T-cell (primary cell): Measurements from ENCODE around the gene ZNF292. TPM values are rescaled to one million over a fixed set of nuclear protein-coding genes. Genes with fewer than 3 reads are reported as not detected.

Experiments used
- ATAC-seq, 4 experiments: fragments of 200-7000 bp in 3 of 4; fragments of 150-1000 bp in 1 of 4; cut with Tn5 transposase; replicated peaks in 1 of 4; 1 replicate in 3 of 4; 2 replicates in 1 of 4; pipeline ENCODE4 v1.10.0; 2021; ENCODE audit warnings: moderate library complexity in 3 of 4, mild to moderate bottlenecking in 2 of 4, moderate number of reproducible peaks in 1 of 4
- CTCF ChIA-PET, 2 donors: fragments of 300-600 bp; sonication (Branson Sonifier 250); formaldehyde crosslinking; loops; one replicate each; lab custom pipeline; 2022; ENCODE audit warnings: antibody characterized with exemption in 2 of 2; lab: Charles Lee
- POLR2A ChIA-PET, 2 donors: fragments of 300-600 bp; sonication (Branson Sonifier 250); formaldehyde crosslinking; loops; one replicate each; lab custom pipeline; 2022; ENCODE audit warnings: antibody characterized with exemption in 2 of 2; lab: Charles Lee
- DNase-seq, 35 experiments: peaks; one replicate each; pipeline versions ENCODE4 v3.0.0 to v3.0.0-alpha.2; 2013 to 2023
- H3K27ac ChIP-seq: one replicate; pipeline ENCODE4 v1.5.1; 2013; ENCODE audit warnings: low read length
- H3K27me3 ChIP-seq, 2 experiments: replicated peaks in 1 of 2; 1 replicate in 1 of 2; 2 replicates in 1 of 2; pipeline versions ENCODE4 v1.6.1 to v1.7.0; 2013; ENCODE audit warnings: low read length in 1 of 2, mixed read lengths in 1 of 2; ENCODE audit not compliant: control insufficient read depth in 2 of 2, insufficient read depth in 2 of 2; ENCODE audit errors: extremely low read depth in 1 of 2
- H3K36me3 ChIP-seq, 2 donors: 1 replicate in 1 of 2; 2 replicates in 1 of 2; pipeline versions ENCODE4 v1.6.1 to v1.7.0; 2013; ENCODE audit warnings: low read length in 1 of 2; ENCODE audit not compliant: control insufficient read depth in 2 of 2, insufficient read depth in 1 of 2; ENCODE audit errors: extremely low read depth in 1 of 2
- H3K4me1 ChIP-seq, 2 experiments: 1 replicate in 1 of 2; 2 replicates in 1 of 2; pipeline versions ENCODE4 v1.6.1 to v1.7.0; 2013; ENCODE audit warnings: low read length in 2 of 2, mixed read lengths in 1 of 2; ENCODE audit not compliant: insufficient read depth in 2 of 2, control insufficient read depth in 1 of 2; ENCODE audit errors: extremely low read depth in 1 of 2
- H3K4me3 ChIP-seq, 2 donors: 1 replicate in 1 of 2; 2 replicates in 1 of 2; pipeline versions ENCODE4 v1.5.1 to v1.7.0; 2013; ENCODE audit warnings: mild to moderate bottlenecking in 2 of 2, low read length in 1 of 2, moderate library complexity in 1 of 2; ENCODE audit not compliant: control insufficient read depth in 1 of 2; ENCODE audit errors: extremely low read depth in 1 of 2
- H3K9me3 ChIP-seq: 2 replicates; pipeline ENCODE4 v1.7.0; 2013
- H3K27ac Mint-ChIP-seq, 2 donors: one replicate each; pipeline ENCODE4 v1.8.0; 2020 to 2021; ENCODE audit warnings: mild to moderate bottlenecking in 2 of 2, mixed read lengths in 2 of 2
- H3K27me3 Mint-ChIP-seq, 2 donors: one replicate each; pipeline ENCODE4 v1.8.0; 2021 to 2022; ENCODE audit warnings: mixed read lengths in 2 of 2
- H3K36me3 Mint-ChIP-seq: one replicate; pipeline ENCODE4 v1.8.0; 2021; ENCODE audit warnings: mixed read lengths
- H3K4me1 Mint-ChIP-seq, 3 donors: one replicate each; pipeline ENCODE4 v1.8.0; 2020 to 2022; ENCODE audit warnings: mixed read lengths in 3 of 3, mild to moderate bottlenecking in 1 of 3
- H3K4me3 Mint-ChIP-seq, 3 donors: one replicate each; pipeline ENCODE4 v1.8.0; 2020 to 2022; ENCODE audit warnings: mild to moderate bottlenecking in 3 of 3, mixed read lengths in 3 of 3, moderate library complexity in 3 of 3
- H3K9me3 Mint-ChIP-seq, 3 donors: one replicate each; pipeline ENCODE4 v1.8.0; 2020 to 2022; ENCODE audit warnings: mixed read lengths in 3 of 3
- WGBS: methylation state at CpG from one replicate; pipeline ENCODE4 v1.1.5; 2013; ENCODE audit warnings: missing lambda C conversion rate; ENCODE audit not compliant: insufficient coverage; 5-methylcytosine and 5-hydroxymethylcytosine counted together
- total RNA-seq, 35 experiments: library from RNA in 6 of 35; stranded (reverse) in 6 of 35; fragments of 120-200 nt in 1 of 35; gene quantifications; one replicate each; pipeline versions ENCODE4 v1.2.1 to v1.2.4 and lab custom pipeline; 2013 to 2026

Gene ZNF292
- total RNA-seq, 5 donors from 2014 or later (not counting 1 experiment from before 2014, with no cell fraction given) = 57.7 to 81.5 (median 66.1) TPM

- no peaks in the 10 kb centered on the region for H3K4me1 ChIP-seq
- no peak overlapping the region for H3K4me3 ChIP-seq
- no peak overlapping the region for H3K27ac ChIP-seq
- ChIA-PET CTCF (interaction anchor here in 1 of 2 donors (0.6 kb wide), 1 partner anchor 1892 kb away, joined by 7 read pairs; no protein-coding TSS in a partner anchor), POLR2A (no interaction called here)
- no peaks in the 10 kb centered on the region for H3K9me3 ChIP-seq
- Mint-ChIP-seq H3K27me3 (peaks cover 0 to 10% of the 10 kb centered on the region in 2 donors), H3K36me3 (no peaks in the 10 kb centered on the region), H3K4me1 (peaks cover 18 to 20% (median 19%) of the 10 kb centered on the region in 3 donors), H3K27ac (no peak overlapping the region), H3K4me3 (no peak overlapping the region), H3K9me3 (no peaks in the 10 kb centered on the region)
- DNase-seq (no peak), ATAC-seq (no peak)
- H3K27me3 ChIP-seq = no peaks in the 10 kb centered on the region
- no peaks in the 10 kb centered on the region for H3K36me3 ChIP-seq
- 100% methylated on average over 1 of the region's 1 CpG for WGBS
Measured at GRCh38 chr6:87282743-87283142, 127.4 kb downstream of the ZNF292 start.

GRCh38 chr6:87283461-87283860 lies 128.1 kb downstream of the ZNF292 start:
- DNase-seq (no peak), ATAC-seq (no peak)
- Histone ChIP-seq H3K4me1 (no peaks in the 10 kb centered on the region), H3K27ac (no peak overlapping the region), H3K9me3 (no peaks in the 10 kb centered on the region), H3K4me3 (no peak overlapping the region), H3K36me3 (no peaks in the 10 kb centered on the region), H3K27me3 (no peaks in the 10 kb centered on the region)
- H3K4me1 Mint-ChIP-seq = peaks cover 17 to 20% (median 19%) of the 10 kb centered on the region in 3 donors
- H3K27ac Mint-ChIP-seq = no peak overlapping the region
- WGBS = no CpG with 5 or more reads among the region's 3 CpGs
- POLR2A ChIA-PET = no interaction called here
- H3K27me3 Mint-ChIP-seq = peaks cover 0 to 10% of the 10 kb centered on the region in 2 donors
- CTCF ChIA-PET = interaction anchor here (0.6 to 0.9 kb wide), 4 partner anchors 16 to 1588 kb away, joined by 3 to 4 read pairs (median 3); no protein-coding TSS in a partner anchor
- H3K36me3 Mint-ChIP-seq = no peaks in the 10 kb centered on the region
- no peak overlapping the region for H3K4me3 Mint-ChIP-seq
- no peaks in the 10 kb centered on the region for H3K9me3 Mint-ChIP-seq

- Histone ChIP-seq H3K36me3 (no peaks in the 10 kb centered on the region), H3K4me1 (no peaks in the 10 kb centered on the region), H3K4me3 (no peak overlapping the region), H3K9me3 (no peaks in the 10 kb centered on the region), H3K27ac (no peak overlapping the region), H3K27me3 (no peaks in the 10 kb centered on the region)
- CTCF ChIA-PET = no interaction called here
- H3K4me1 Mint-ChIP-seq = no peaks in the 10 kb centered on the region
- POLR2A ChIA-PET = no interaction called here
- DNase-seq (no peak), ATAC-seq (no peak)
- H3K27ac Mint-ChIP-seq = no peak overlapping the region
- H3K36me3 Mint-ChIP-seq = no peaks in the 10 kb centered on the region
- no peak overlapping the region for H3K4me3 Mint-ChIP-seq
- no peaks in the 10 kb centered on the region for H3K9me3 Mint-ChIP-seq
- H3K27me3 Mint-ChIP-seq = peaks cover 11 to 22% of the 10 kb centered on the region in 2 donors
- WGBS = no CpG with 5 or more reads among the region's 2 CpGs
Measured at GRCh38 chr6:87287251-87287650, 131.9 kb downstream of the ZNF292 start.

DNA sequence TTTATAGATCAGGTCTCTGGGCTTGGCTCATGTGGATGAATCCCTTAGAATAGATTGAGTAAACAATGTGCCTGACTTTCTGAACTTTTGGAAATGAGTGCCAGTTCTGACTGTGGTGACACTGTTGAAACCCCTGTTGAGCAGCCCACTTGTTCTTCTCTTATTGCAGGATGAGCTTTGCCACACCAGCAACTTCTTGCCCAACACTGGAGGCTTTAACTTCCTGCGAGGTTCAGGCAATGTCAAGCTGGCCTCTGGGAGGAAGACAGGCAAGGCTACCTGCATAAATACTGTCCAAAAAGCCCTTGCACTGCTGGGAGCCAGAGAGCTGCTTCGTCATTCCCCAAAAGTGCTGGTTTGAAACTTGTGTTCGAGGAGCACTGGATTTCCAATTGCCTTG lies 134.2 kb downstream of the ZNF292 start:
- H3K9me3 ChIP-seq = no peaks in the 10 kb centered on the region
- H3K36me3 ChIP-seq = no peaks in the 10 kb centered on the region
- POLR2A ChIA-PET = no interaction called here
- Mint-ChIP-seq H3K4me3 (no peak overlapping the region), H3K9me3 (no peaks in the 10 kb centered on the region), H3K36me3 (no peaks in the 10 kb centered on the region), H3K27ac (no peak overlapping the region), H3K27me3 (peaks cover 14 to 28% of the 10 kb centered on the region in 2 donors), H3K4me1 (no peaks in the 10 kb centered on the region)
- 84% methylated on average over 3 of the region's 3 CpGs for WGBS
- no peak overlapping the region for H3K4me3 ChIP-seq
- peaks cover 0 to 4% of the 10 kb centered on the region in 2 experiments for H3K27me3 ChIP-seq
- no peak overlapping the region for H3K27ac ChIP-seq
- CTCF ChIA-PET = no interaction called here
- no peaks in the 10 kb centered on the region for H3K4me1 ChIP-seq
- no peak for ATAC-seq
- DNase-seq = no peak

- Histone ChIP-seq H3K27ac (no peak overlapping the region), H3K4me1 (no peaks in the 10 kb centered on the region), H3K36me3 (no peaks in the 10 kb centered on the region), H3K4me3 (no peak overlapping the region), H3K9me3 (no peaks in the 10 kb centered on the region), H3K27me3 (peaks cover 0 to 6% of the 10 kb centered on the region in 2 experiments)
- DNase-seq (no peak), ATAC-seq (no peak)
- no peak overlapping the region for H3K27ac Mint-ChIP-seq
- ChIA-PET CTCF (no interaction called here), POLR2A (interaction anchor here in 1 of 2 donors (0.6 kb wide), 1 partner anchor 224 kb away, joined by 5 read pairs; no protein-coding TSS in a partner anchor)
- no peak overlapping the region for H3K4me3 Mint-ChIP-seq
- H3K4me1 Mint-ChIP-seq = no peaks in the 10 kb centered on the region
- no peaks in the 10 kb centered on the region for H3K9me3 Mint-ChIP-seq
- WGBS = no CpG with 5 or more reads among the region's 2 CpGs
- H3K36me3 Mint-ChIP-seq = no peaks in the 10 kb centered on the region
- peaks cover 28 to 32% of the 10 kb centered on the region in 2 donors for H3K27me3 Mint-ChIP-seq
Measured at GRCh38 chr6:87291883-87292282, 136.5 kb downstream of the ZNF292 start.

DNA sequence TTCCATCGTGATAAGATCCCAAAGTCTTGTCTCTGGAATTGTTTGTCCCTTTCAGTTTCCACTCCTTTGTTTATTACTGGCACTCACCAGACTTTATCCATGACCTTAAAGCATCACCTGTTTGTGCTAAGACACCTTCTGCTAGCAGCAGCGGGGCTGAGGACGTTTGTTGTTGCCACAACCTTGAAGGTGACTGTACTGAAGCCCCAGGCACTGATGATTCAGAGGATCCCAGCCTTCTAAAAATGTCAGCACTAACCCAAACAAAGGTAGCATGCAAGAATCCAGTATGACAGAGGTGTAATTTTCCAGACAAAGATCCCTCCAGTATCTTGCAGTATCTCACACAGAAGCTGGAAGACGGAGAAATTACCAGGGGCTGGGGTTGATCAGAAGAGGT lies 138.2 kb downstream of the ZNF292 start:
- Mint-ChIP-seq H3K36me3 (no peaks in the 10 kb centered on the region), H3K27me3 (peaks cover 36 to 42% of the 10 kb centered on the region in 2 donors), H3K4me1 (no peaks in the 10 kb centered on the region), H3K4me3 (no peak overlapping the region), H3K27ac (no peak overlapping the region), H3K9me3 (no peaks in the 10 kb centered on the region)
- Histone ChIP-seq H3K4me3 (no peak overlapping the region), H3K27me3 (peaks cover 0 to 8% of the 10 kb centered on the region in 2 experiments), H3K36me3 (no peaks in the 10 kb centered on the region), H3K27ac (no peak overlapping the region), H3K9me3 (no peaks in the 10 kb centered on the region), H3K4me1 (no peaks in the 10 kb centered on the region)
- DNase-seq (no peak), ATAC-seq (no peak)
- ChIA-PET CTCF (no interaction called here), POLR2A (no interaction called here)
- WGBS = 85% methylated on average over 3 of the region's 4 CpGs

DNA sequence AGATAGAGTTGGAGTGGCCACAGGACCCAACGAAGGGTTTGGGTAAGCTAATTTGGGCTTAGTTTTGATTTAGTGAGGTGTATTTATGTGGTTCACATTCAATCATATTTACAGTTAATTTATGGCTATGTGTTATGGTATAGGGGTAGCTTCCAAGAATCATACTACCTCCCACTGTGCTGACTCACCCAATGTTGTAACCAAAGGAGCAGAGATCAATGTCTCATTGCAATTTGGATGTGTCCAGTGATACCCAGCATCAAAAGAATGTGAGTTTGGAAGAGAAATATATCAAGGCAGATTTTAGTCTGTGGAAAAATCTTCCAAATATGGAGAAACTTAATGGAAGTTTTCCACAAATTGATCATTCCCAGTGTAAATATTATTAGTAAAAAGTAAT lies 141.8 kb downstream of the ZNF292 start:
- no peak for DNase-seq
- no peaks in the 10 kb centered on the region for H3K36me3 ChIP-seq
- H3K27ac ChIP-seq = no peak overlapping the region
- H3K27ac Mint-ChIP-seq = no peak overlapping the region
- no peaks in the 10 kb centered on the region for H3K9me3 Mint-ChIP-seq
- ATAC-seq = no peak
- ChIA-PET CTCF (no interaction called here), POLR2A (no interaction called here)
- H3K4me1 Mint-ChIP-seq = no peaks in the 10 kb centered on the region
- no peaks in the 10 kb centered on the region for H3K4me1 ChIP-seq
- H3K4me3 Mint-ChIP-seq = no peak overlapping the region
- no peaks in the 10 kb centered on the region for H3K9me3 ChIP-seq
- peaks cover 0 to 18% of the 10 kb centered on the region in 2 experiments for H3K27me3 ChIP-seq
- peaks cover 45 to 61% of the 10 kb centered on the region in 2 donors for H3K27me3 Mint-ChIP-seq
- no peaks in the 10 kb centered on the region for H3K36me3 Mint-ChIP-seq
- H3K4me3 ChIP-seq = no peak overlapping the region
- WGBS = no CpG with 5 or more reads among the region's 1 CpG
